RWPE2 (cell line): ENCODE data around the gene PLEKHD1.
A peak's percentile ranks its signal among the peaks of the same experiment; 100 is the strongest.

Experiments used
- ATAC-seq: fragments of 200-7000 bp; cut with Tn5 transposase; 3 replicates; pipeline ENCODE4 v1.9.1; 2021; ENCODE audit warnings: low read depth
- DNase-seq: peaks from one replicate; pipeline ENCODE4 v3.0.0-alpha.2; 2020; ENCODE audit warnings: low spot score
- H3K27ac ChIP-seq: fragments of 450-650 bp; 2 replicates; pipeline ENCODE4 v1.5.1; 2017; ENCODE audit warnings: mild to moderate bottlenecking; ENCODE audit not compliant: poor library complexity, severe bottlenecking
- H3K27me3 ChIP-seq: fragments of 250-450 bp; sonication (Bioruptor Pico); 2 replicates; pipeline ENCODE4 v1.5.1; 2021; ENCODE audit warnings: mild to moderate bottlenecking, moderate library complexity; ENCODE audit not compliant: insufficient read depth, poor library complexity, severe bottlenecking
- H3K36me3 ChIP-seq: fragments of 250-450 bp; sonication (Bioruptor Pico); 2 replicates; pipeline ENCODE4 v1.5.1; 2020; ENCODE audit warnings: low read depth, mild to moderate bottlenecking, moderate library complexity
- H3K4me1 ChIP-seq: fragments of 250-450 bp; sonication (Bioruptor Pico); 2 replicates; pipeline ENCODE4 v1.5.1; 2021; ENCODE audit warnings: mild to moderate bottlenecking, moderate library complexity; ENCODE audit not compliant: insufficient read depth, poor library complexity, severe bottlenecking
- H3K4me3 ChIP-seq: fragments of 250-450 bp; sonication (Bioruptor Pico); 2 replicates; pipeline ENCODE4 v1.5.1; 2021; ENCODE audit warnings: mild to moderate bottlenecking, moderate library complexity; ENCODE audit not compliant: severe bottlenecking
- H3K9me3 ChIP-seq: fragments of 250-450 bp; sonication (Bioruptor Pico); 2 replicates; pipeline ENCODE4 v1.5.1; 2021; ENCODE audit warnings: mild to moderate bottlenecking, moderate library complexity; ENCODE audit not compliant: severe bottlenecking
- TF ChIP-seq, protein P1 (sequence below): fragments of 450-650 bp; IDR thresholded peaks from one replicate; pipeline ENCODE4 v1.5.1; 2017; ENCODE audit warnings: mild to moderate bottlenecking, moderate library complexity; ENCODE audit not compliant: poor library complexity, severe bottlenecking

PLEKHD1 gene

DNA sequence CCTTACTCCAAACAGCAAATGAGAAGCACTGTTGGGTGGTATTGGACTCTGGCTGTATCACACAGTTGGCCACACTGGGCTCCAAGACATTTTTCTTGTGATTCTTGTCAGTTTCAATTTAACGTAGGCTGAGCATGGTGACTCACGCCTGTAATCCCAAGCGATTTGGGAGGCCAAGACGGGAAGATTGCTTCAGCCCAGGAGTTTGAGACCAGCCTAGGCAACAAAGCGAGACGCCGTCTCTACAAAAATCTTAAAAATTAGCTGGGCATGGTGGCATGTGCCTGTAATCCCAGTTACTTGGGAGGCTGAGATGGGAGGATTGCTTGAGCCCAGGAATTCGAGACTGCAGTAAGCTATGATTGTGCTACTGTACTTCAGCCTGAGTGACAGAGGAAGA, 35.3 kb upstream of the PLEKHD1 start:
- DNase-seq (no peak), ATAC-seq (no peak)
- Histone ChIP-seq H3K9me3 (no peaks in the 10 kb centered on the region), H3K27me3 (no peaks in the 10 kb centered on the region), H3K4me1 (no peaks in the 10 kb centered on the region), H3K27ac (no peak overlapping the region), H3K4me3 (no peak overlapping the region), H3K36me3 (peaks cover 20% of the 10 kb centered on the region)
- TF ChIP-seq, protein P1, sequence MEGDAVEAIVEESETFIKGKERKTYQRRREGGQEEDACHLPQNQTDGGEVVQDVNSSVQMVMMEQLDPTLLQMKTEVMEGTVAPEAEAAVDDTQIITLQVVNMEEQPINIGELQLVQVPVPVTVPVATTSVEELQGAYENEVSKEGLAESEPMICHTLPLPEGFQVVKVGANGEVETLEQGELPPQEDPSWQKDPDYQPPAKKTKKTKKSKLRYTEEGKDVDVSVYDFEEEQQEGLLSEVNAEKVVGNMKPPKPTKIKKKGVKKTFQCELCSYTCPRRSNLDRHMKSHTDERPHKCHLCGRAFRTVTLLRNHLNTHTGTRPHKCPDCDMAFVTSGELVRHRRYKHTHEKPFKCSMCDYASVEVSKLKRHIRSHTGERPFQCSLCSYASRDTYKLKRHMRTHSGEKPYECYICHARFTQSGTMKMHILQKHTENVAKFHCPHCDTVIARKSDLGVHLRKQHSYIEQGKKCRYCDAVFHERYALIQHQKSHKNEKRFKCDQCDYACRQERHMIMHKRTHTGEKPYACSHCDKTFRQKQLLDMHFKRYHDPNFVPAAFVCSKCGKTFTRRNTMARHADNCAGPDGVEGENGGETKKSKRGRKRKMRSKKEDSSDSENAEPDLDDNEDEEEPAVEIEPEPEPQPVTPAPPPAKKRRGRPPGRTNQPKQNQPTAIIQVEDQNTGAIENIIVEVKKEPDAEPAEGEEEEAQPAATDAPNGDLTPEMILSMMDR = no peak

DNA sequence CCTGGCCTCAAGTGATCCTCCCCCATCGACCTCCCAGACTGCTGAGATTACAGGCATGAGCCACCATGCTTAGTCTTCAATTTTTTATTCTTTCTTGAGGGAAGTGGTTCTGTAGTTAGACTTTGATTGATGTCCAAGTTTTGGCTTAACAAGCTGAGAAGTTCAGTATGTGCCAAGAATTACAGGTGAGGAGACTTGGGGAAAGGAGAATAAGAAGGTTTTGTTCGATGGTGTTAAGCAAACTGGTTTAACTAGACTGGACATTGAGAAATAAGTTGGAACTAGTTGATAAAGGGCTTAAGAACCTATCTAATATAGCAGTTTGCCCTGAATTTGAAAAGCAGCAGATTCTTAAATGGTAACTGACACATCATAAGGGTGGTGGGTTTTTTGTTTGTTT, 32.6 kb upstream of the PLEKHD1 start:
- H3K4me3 ChIP-seq = no peak overlapping the region
- H3K27ac ChIP-seq = no peak overlapping the region
- no peaks in the 10 kb centered on the region for H3K4me1 ChIP-seq
- TF ChIP-seq, protein P1 = no peak
- peaks cover 44% of the 10 kb centered on the region for H3K36me3 ChIP-seq
- ATAC-seq = no peak
- no peak for DNase-seq
- H3K27me3 ChIP-seq = no peaks in the 10 kb centered on the region
- no peaks in the 10 kb centered on the region for H3K9me3 ChIP-seq

DNA sequence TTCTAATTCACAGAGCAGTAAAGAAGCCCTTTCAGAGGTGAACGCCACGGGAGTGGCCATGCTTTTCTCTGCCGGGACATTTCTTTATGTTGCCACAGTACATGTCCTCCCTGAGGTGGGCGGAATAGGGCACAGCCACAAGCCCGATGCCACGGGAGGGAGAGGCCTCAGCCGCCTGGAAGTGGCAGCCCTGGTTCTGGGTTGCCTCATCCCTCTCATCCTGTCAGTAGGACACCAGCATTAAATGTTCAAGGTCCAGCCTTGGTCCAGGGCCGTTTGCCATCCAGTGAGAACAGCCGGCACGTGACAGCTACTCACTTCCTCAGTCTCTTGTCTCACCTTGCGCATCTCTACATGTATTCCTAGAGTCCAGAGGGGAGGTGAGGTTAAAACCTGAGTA, 26.2 kb upstream of the PLEKHD1 start:
- H3K27ac ChIP-seq = no peak overlapping the region
- no peaks in the 10 kb centered on the region for H3K9me3 ChIP-seq
- peaks cover 72% of the 10 kb centered on the region for H3K36me3 ChIP-seq
- TF ChIP-seq, protein P1 = no peak
- no peaks in the 10 kb centered on the region for H3K4me1 ChIP-seq
- DNase-seq (no peak), ATAC-seq (no peak)
- no peaks in the 10 kb centered on the region for H3K27me3 ChIP-seq
- H3K4me3 ChIP-seq = no peak overlapping the region

DNA sequence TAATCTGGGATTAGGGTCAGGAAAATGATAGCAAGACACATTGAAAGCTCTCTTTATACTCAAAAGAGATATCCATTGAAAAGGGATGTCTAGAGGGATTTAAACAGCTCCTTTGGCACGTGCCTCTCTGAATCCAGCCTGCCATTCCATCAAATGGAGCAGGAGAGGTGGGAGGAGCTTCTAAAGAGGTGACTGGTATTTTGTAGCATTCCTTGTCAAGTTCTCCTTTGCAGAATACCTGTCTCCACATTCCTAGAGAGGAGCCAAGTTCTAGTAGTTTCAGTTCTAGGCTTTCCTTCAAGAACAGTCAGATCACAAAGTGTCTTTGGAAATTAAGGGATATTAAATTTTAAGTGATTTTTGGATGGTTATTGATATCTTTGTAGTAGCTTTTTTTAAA, 25.4 kb upstream of the PLEKHD1 start:
- Histone ChIP-seq H3K27ac (no peak overlapping the region), H3K36me3 (peaks cover 65% of the 10 kb centered on the region), H3K4me3 (no peak overlapping the region), H3K9me3 (no peaks in the 10 kb centered on the region), H3K4me1 (no peaks in the 10 kb centered on the region), H3K27me3 (no peaks in the 10 kb centered on the region)
- ATAC-seq (no peak), DNase-seq (no peak)
- TF ChIP-seq, protein P1 = no peak

DNA sequence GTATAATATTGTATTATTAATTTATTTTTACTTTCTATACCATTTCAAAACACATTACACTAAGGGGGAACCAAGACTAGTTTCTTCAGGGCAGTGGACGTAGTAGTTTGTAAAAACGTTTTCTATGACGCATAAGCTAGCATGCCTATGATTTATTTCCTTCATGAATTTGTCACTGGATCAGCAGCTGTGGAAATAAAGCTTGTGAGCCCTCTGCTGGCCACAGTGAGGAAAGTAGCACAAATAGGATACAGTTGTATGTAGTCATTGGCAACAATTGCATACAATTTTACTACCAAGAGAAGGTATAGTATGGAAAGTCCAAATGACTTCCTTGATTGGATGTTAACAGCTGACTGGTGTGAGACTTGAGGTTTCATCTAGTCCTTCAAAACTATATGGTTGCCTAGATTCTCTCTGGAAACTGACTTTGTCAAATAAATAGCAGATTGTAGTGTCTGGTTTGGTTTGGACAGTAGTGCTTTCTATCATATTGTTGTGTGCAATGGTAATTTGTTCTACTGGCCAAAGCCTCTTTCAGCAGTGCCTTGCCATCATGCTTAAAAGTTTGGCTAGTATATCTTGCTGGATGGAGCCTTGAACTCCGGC, 24.3 kb upstream of the PLEKHD1 start:
- H3K36me3 ChIP-seq = peaks cover 54% of the 10 kb centered on the region
- peaks cover 2% of the 10 kb centered on the region for H3K4me1 ChIP-seq
- H3K27me3 ChIP-seq = no peaks in the 10 kb centered on the region
- no peak overlapping the region for H3K27ac ChIP-seq
- H3K4me3 ChIP-seq = no peak overlapping the region
- ATAC-seq (peak; percentile 80), DNase-seq (no peak)
- TF ChIP-seq, protein P1 = peak; percentile 96
- H3K9me3 ChIP-seq = no peaks in the 10 kb centered on the region
